Brain pericyte (primary cell): Measurements from ENCODE around the gene YBX3.

ENCODE experiments used
- DNase-seq: peaks from one replicate; pipeline ENCODE4 v3.0.0-alpha.2; 2012; ENCODE audit warnings: low read depth, low spot score

YBX3 gene

DNA sequence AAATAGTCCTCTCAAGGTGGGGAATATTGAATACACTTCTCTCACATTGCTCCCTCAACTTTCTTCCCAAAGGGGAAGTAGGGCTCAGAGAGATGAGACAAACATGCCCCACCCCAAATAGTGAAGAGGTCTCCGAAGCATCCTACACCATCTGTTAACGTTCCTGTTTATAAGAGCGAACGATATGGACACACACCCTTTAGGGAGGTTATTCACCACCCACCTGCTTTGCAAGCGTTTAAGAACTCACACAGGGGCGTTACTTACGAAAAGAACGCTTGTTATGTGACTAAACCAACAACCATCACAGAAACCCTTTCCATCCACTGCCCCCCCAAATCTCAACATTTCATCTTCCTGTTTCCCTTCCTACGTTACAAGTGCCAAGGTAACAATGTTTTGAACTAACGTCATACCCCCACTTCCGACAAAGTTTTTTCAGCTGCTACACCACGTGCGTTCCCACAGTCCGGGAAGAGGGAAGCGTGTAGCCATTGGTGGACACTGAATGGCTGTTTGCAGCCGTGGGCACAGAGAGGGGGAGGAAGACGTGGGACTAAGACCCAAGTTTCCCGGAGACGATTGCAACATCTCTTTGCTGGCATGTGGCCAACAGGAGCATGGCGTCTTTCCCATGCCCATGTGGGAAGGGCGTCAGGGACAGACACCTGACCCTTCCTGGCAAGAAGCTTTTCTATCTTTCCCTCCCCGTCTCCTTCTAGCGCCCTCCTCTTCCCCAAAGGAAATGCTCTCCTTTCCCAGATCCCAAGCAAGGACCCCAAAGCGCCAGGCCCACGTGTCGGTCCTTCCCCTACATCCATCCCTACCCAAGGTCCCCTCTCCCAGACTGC lies 1.2 kb downstream of the YBX3 start:
- peak; percentile 99 for DNase-seq

DNA sequence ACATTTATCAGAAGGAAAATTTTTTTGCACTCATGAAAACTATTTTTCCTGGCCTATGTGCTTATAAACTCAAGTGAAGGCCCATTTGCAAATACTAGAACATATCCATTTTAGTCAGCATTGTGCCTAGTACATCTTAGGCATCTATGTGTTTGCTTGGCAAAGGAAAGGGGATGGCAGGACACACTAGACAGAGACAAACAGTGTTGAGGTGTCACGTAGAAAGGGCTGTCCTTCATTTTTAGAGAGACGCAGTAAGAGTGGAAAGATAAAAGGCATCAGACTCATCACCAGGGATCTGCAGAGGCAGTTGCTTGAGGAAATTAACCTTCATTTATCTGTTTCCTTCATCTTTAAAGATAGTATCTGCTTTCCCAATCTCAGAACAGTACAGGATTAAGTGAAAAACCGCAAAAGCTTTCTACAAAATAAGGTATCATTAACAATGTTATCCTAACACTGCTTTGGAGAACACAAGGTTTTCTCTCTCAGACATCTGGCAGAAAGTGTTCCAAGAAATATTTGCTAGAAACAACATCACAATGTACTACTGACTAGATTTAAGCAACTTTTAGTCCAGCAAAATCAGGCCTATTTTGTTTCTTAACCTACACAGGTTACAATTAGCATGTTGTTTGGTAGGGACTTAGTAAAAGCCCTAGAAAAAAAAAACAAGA lies 2.0 kb downstream of the YBX3 start:
- DNase-seq = no peak

DNA sequence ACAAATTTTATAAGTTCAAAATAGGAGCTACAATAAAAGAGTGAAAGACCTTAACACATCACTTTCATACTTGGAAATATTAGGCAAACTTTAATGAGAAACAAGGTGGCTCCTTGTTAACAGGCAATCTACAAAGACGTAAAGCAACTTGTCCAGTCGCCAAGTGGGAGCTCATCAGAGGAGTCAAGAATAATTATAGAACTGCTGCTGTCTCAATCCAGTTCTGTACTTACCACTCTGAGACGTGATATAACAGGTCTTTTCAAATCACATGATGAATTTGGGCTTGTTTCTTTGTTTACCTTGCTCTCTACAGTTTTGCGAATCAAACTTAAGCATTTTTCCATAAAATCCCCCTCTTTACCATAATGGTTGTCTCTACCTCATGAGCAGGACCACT lies 3.6 kb downstream of the YBX3 start:
- no peak for DNase-seq

DNA sequence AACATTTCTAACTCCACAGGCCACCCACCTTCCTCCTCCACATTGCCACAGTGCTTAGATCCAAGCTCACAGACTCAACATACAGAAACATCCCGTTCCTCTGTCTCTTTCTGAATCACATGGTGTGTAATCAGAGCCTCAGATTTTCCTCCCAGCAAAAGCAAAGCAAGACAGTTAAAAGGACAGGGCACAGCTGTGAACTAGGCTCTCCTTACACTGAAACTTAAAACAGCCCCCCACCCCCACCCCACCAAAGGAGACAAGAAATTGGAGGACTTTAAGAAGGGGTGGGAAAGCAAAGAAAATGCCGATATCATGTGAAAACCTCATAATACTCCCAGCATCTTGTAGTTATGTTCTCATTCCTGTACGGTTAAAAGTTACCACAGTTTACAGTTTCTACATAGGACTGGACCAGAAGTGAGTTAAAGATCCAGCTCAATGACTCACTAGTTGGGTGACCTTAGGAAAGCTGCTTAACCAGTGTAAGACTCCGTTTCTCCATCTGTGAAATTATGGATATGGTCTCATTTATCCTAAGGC lies 4.8 kb downstream of the YBX3 start:
- DNase-seq = peak; percentile 55

DNA sequence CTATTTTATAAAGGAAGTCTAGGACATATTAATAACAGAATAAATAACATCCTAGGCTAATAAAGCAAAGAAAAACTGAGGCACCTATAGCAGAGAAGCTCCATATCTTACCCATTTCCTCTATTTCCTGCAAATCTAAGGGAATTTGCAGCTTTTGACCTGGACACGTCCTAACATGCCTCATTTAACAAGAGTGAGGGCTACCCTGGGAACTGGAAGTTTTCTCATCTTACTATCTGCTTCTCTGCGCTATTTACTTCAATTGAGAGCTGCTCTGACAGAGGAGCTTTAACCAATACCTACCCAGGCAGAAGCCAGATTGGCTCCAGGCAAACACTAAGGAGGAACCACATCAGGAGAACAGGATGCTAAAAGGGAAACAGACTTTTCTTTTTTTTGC lies 5.7 kb downstream of the YBX3 start:
- DNase-seq = no peak

DNA sequence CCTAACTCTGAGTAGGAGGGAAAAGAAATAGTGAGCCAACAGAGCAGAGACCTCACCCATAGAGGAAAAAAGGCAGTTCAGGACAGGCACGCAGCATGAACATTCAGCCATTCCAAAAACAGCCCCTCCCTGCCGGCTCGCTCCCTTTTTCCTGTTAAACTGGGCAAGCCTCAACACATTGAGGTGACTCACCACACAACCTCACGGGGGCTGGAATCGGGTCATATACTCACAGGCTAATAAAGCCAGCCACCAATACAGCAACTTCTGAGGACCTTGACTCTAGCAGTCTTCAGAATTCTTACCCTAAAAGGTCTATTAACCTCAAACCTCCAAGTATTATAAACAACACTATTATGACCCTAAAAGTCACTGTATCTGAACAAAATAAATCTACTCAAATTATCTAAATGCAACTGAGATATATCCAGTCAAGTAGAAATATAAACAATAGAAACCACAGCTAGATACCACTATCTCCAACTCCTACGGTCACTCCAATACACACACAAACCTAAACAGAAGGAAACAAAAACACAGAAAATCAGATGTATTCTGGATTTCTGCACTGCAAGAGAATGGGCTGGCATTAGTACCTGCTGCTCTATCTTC lies 6.3 kb downstream of the YBX3 start:
- peak; percentile 47 for DNase-seq

DNA sequence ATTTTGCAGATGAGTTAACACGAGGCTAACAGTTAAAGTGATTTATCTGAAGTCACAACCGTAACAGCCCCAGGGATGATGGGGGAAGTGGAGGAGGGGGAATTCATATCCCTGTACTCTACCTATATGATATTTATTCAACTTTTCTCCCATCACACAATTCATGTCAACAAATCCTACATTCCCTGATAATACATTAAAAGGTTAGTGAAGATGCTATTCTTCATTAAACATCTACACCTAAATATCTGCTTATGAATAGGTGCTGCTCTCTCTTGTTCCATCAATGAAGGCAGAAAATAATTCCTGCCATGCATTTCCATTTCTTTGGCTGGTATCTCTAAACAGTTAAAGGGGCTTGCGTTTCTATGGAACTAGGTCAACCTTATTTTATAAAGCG lies 6.8 kb downstream of the YBX3 start:
- DNase-seq = no peak

DNA sequence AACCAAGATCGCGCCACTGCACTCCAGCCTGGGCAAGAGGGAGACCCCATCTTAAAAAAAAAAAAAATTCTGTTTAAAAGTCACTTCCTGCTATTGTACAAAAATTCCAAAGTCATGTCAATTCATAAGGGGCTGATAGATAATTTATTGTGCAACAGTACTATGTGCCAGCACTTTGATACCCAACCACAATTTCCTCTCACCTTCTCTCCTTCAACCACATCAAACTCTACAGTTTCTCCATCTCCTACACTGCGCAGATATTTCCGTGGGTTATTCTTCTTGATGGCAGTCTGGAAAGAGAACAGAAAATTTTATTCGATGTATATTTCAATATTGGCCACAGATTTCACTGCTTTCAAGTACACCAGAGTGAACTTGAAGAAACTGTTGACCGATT lies 7.6 kb downstream of the YBX3 start:
- no peak for DNase-seq

DNA sequence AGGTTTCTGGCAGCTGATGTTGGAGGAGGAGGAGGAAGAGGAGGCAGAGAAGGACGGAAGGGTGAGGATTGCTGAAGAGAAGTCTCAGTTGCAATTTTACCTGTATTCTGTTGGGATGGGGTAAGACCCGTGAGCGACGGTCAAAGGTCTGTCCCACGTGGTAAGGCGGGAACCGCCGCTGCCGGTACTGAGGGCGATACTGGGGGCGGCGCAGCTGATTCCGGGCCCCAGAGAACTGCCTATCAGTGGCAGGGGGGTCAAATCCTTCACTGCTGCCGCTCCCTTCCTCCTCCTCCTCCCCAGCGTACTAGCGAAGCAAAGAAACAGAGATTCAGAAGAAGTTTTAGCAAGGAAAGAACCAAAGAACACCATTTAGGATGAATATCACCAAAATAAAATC lies 13.3 kb downstream of the YBX3 start:
- no peak for DNase-seq

DNA sequence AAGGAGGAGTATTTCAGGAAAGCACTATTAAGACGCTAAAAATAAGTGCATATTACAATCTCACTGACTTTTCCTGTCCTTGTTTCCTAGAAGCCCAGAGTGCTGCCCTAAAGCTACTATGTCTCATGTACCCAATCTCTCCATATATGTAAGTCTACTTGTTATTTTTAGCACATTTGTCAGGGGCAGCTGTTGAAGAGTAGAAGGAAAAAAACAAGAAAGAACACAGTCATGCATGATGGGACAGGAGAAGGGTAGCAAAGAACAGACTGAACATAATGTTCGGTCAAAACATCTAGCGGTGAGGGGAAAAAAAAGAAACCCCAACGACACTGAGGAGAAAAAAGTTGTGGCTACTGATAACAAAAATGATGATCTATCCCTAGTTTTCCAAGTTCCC lies 14.3 kb downstream of the YBX3 start:
- DNase-seq = no peak

DNA sequence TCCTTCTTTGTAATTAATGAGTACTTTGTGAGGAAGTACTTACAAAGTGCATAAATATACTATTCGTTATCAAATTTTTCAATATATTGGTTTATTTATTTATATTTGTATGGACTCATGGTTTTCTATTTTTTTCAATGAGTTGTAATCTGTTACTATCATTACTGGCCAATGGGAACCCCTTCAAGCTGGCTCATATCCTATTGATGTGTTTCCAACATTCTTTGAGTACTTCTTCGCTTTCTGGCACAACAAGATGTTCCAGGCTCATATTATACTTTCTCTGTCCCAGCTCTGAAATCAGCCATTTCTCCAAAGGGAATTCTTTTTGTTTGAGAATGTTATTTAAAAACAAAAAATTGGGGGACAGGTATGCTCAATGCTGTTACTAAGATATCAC lies 17.5 kb downstream of the YBX3 start:
- no peak for DNase-seq

DNA sequence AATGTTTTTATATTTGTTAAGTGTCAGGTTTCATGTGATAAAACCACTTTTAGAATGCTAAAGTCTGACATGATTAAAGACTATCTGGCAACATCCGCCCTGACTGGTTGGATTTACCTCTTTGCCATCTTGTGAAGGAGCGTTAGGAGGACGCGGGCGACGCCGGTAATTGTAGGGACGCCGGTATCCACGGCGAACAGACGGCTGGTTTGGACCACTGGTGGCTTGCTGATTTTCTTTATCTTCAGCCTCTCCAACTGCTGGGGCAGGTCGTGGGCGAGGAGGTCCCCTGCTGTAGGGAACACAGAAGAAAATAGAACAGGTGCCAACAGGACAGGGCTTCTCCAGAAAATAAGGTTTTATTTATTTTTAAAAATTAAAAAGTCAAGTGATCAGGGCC lies 21.3 kb downstream of the YBX3 start:
- DNase-seq = no peak

DNA sequence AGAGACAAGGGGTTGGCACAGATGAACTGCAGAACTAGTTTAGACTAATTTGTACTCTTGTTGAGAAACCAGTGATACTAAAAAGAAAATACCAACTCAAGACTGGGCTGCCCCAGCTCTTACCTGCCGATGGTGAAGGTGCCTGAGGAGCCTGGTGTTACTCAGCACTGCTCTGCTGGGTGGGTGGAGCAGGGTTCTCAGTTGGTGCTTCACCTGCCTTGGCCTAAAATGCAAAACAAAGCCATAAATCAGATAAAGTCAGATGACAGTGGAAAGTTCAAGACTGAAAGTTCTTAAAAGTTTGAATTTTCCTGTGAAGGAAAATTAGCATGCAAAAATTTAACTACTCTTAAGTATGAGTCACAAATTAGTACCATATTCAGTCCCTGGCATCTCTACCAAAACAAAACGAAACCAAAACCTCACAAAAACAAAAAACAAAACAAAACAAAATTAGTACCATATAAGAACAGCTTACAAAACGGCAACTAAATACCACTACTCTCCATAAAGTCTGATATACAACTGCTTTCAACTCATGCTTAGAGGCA lies 21.9 kb downstream of the YBX3 start:
- no peak for DNase-seq

DNA sequence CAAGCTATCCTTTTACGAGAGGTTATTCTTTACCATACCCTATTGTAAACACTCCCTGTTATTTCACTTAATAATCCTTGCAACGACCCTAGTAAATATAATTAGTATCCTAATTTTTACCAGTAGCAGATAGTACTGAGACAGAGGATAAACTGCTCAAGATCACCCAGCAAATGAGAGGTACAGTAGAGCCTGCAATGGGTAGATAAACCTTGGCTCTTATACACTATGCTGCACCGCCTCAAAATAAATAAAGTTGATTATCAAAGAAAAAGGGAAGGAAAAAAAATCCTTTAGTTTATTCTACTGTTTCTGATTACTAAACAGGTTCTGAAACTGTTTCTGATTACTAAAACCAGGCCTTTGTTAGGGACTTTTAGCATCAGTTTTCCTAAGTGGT lies 22.5 kb downstream of the YBX3 start:
- DNase-seq = no peak

DNA sequence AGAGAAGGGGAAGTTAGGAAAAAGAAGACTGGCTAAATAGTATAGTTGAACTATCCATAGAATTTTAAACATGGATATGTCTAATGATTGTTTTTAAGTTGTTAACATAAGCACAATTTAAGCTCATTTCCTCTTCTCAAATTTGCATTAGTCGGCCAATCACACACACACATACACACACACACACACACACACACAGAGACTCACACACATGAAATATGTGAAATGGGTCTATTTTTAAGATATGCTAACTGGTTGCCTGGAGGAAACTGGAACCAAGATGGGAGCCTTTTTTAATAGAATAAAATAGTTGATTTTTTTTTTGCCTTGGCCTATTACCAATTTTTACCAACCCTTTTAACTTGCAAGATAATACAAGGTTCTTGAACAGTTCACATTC lies 25.3 kb downstream of the YBX3 start:
- DNase-seq = no peak

DNA sequence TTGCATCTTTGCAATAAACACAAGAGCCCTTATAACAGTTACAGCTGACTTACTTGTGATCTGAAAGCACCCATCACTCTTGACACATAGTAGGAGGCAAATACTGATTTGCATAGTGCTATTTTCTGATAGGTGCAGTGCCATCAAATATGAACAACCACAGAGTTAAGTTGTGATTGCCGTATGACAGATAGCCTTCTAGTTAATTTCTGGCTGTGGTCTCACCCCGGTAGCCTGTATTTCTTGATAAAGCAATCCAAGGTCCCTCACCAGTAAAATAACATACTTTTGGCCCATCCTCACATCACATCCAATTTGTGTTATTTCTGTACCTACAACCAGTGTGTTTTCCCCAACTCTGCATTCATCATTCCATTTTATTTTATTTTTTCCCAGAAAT lies 26.0 kb downstream of the YBX3 start:
- DNase-seq = no peak

DNA sequence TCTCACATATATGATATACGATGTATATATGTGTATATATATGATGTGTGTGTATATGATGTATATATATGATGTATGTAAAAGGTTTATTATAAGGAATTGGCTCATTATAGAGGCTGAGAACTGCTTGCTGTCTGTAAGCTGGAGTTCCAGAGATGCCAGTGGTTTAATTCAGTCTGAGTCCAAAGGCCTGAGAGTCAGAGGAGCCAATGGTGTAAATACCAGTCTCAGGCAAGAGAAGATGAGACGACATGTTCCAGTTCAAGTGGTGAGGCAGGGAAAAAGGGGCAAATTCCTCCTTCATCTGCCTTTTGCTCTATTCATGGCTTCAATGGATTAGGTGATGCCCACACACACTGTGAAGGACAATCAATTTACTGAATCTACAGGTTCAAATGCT lies 32.2 kb downstream of the YBX3 start:
- DNase-seq = no peak

DNA sequence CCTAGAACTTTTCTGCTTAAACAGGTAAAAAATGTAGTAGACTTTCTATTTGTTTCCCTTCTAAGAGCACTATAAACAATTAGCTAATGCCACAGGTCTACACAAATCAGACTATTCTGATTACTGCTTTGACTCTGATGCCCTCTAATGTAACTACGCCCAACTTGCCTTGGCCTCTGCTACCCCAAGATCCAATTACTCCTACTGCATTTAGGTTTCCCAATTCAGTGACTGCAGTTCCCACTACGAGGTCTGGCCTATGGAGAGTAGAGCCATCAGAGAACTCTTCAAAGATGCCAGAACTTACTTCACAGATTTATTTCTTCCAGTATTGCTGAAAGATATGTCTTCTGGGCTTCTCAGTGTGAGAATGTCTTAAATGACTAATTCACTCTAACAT lies 34.0 kb downstream of the YBX3 start:
- no peak for DNase-seq

DNA sequence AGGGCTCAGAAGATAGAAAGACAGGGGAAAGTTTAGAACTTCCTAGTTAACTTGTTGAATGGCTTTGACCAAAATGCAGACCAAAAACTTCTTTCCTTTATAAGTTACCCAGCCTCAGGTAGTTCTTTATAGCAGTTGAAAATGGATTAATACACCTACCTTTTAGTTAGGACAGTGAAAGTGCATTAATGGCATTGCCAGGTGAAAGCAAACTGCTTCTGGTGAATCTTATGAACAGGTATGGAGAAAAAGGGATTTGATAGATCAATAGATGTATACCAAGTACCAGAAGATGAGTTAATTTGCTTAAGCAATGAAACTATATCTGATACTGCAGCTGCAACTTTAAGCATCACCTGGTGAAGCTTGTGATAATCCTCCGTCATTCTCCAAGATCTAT lies 35.1 kb downstream of the YBX3 start:
- DNase-seq = no peak

DNA sequence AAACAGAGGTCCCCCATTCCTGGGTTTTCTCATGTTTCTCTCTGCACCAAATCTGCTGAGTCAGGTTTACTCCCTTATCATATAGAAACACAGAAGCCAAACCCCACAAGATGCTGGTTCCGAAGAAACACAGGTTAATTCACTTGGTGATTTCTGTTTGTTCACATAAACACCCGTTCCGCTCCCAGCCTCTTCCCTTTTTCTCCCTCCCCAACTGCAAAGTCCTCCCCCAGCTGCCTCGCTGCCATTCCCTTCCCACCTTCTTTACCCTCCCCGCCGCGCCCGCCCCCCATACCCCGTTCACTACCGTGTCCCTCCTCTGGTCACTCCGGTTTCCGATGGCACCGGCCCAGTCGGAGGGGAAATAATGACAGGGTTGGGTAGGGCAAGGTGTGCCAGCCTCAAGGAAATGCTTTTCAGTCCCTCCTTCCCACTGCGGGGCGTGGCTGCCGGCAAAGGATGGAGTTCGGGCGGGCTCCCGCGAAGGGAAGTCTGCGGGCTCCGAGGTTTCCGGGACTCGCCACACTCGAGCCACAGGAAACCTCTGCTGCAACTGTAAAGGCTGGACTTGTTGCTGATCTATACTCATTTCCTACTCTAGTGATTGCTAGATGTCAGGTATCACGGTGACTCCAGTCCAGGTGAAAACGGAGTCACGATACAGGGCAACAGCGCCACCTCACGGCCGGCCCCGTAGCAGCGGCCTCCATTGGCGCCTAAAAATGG lies 49.3 kb downstream of the YBX3 start, which contains the start of gene STYK1:
TSS of gene STYK1 (minus strand) at position 394 of the 726 bp plus-strand sequence. CDS start 39,434 bp downstream, outside the sequence.
- DNase-seq = peak; percentile 29

DNA sequence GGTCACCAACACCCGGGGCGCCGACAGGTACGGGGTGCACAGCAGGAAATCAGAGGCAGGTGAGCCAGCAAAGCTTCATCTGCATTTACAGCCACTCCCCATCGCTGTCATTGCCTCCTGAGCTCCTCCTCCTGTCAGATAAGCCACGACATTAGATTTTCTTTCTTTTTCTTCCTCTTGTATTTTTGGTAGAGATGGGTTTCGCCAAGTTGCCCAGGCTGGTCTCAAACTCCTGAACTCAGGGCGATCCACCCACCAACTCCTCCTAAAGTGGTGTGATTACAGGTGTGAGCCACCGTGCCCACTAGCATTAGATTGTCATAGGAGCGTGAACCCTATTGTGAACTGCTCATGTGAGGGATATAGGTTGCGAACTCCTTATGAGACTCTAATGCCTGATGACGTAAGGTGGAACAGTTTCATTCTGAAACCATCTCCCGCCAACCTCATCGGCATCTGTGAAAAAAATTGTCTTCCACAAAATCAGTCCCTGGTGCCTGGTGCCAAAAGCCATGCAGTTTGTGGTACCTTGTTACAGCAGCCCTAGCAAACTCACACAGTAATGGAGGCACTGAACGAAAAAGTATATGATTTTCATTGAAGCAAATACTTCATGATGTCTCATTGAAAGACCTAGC lies 50.8 kb downstream of the YBX3 start:
- DNase-seq = no peak
